Stimulated activated CD8-positive, alpha-beta memory T cell treated with anti-CD3 and anti-CD28 coated beads, Interleukin-4, amount 100 ng/mL, for 1 hour (primary cell): ENCODE results near the gene NLRC3.
A peak's percentile ranks its signal among the peaks of the same experiment; 100 is the strongest.
"Not testable (repeated sequence)": the region's sequence is repeated elsewhere in the genome, so short reads cannot be mapped to it uniquely, and the experiment has no call there.

Experiments used
- DNase-seq, 2 donors: peaks; one replicate each; pipeline ENCODE4 v3.0.0-alpha.2; 2020; ENCODE audit warnings: low read depth in 2 of 2, low spot score in 1 of 2

NLRC3 gene, protein sequence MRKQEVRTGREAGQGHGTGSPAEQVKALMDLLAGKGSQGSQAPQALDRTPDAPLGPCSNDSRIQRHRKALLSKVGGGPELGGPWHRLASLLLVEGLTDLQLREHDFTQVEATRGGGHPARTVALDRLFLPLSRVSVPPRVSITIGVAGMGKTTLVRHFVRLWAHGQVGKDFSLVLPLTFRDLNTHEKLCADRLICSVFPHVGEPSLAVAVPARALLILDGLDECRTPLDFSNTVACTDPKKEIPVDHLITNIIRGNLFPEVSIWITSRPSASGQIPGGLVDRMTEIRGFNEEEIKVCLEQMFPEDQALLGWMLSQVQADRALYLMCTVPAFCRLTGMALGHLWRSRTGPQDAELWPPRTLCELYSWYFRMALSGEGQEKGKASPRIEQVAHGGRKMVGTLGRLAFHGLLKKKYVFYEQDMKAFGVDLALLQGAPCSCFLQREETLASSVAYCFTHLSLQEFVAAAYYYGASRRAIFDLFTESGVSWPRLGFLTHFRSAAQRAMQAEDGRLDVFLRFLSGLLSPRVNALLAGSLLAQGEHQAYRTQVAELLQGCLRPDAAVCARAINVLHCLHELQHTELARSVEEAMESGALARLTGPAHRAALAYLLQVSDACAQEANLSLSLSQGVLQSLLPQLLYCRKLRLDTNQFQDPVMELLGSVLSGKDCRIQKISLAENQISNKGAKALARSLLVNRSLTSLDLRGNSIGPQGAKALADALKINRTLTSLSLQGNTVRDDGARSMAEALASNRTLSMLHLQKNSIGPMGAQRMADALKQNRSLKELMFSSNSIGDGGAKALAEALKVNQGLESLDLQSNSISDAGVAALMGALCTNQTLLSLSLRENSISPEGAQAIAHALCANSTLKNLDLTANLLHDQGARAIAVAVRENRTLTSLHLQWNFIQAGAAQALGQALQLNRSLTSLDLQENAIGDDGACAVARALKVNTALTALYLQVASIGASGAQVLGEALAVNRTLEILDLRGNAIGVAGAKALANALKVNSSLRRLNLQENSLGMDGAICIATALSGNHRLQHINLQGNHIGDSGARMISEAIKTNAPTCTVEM

DNA sequence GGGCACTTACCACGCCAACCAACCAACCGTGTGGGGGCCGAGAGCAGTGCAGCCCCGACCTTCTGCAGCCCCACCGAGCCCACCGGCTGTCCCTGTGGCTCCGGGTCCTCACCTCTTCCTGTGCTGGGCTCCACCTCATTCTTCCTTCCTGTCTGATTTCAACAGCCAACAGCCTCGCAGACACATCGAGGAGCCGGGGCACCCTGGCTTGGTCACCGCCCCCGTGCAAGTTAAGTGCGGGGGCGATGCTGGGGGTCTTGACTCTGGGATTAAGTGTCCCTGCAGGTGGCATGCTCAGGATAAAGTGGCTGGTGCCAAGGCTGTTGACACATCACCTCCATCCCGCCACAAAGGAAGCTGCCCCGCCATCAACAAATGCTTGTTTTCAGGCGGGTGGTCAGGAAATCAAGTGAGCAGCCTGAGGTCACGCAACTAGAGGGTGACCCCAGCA, at the start of gene NLRC3:
Gene NLRC3 (minus strand): TSS at position 102 of the 451 bp plus-strand sequence. CDS start 12,367 bp downstream, outside the sequence.
- no peak for DNase-seq

DNA sequence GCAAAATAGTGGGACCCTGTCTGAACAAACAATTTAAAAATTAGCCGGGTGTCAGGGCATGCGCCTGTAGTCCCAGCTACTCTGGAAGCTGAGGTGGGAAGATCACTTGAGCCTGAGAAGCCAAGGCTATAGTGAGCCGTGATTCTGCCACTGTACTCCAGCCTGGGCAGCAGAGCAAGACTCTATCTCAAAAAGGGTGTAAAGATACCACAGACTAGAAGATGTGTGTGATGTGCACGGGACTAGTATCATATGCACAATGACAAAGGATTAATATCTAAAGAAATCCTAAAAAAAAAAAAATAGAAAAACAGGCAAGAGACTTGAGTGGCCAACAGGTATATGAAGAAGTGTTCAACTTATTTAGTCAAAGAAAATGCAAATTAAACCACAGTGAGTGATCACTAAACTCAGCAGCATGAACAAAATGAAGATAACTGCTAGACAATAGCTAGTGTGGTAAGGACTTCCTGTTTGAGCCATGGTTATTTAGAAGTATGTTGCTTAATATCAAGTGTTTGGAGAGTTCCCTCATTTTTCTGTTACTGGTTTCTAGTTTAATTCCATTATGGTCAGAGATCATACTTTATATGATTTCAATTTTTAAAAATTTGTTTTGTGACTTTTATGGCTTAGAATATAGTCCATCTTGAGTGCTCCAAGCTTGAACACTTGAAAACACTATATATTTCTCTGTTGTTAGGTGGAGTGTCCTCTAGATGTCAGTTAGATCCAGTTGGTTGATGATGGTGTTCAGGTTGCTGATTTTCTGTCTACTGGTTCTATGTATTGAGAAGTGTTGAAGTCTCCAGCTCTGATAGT, 48.9 kb upstream of the NLRC3 start:
- no peak for DNase-seq

DNA sequence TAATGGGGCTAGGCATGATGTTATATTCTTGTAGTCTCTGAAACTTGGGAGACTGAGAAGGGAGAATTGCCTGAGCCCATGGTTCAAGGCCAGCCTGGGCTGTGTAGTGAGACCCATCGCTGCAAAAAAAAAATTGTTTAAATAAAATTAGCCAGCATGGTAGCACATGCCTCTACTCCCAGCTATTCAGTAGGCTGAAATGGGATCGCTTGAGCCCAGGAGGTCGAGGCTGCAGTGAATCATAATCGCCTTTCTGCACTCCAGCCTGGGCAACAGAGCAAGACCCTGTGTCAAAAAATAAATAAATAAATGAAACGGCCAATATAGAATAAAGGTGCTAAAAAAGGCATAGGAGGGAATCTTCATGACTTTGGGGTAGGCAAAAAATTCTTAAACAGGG, 48.1 kb upstream of the NLRC3 start:
- no peak for DNase-seq

DNA sequence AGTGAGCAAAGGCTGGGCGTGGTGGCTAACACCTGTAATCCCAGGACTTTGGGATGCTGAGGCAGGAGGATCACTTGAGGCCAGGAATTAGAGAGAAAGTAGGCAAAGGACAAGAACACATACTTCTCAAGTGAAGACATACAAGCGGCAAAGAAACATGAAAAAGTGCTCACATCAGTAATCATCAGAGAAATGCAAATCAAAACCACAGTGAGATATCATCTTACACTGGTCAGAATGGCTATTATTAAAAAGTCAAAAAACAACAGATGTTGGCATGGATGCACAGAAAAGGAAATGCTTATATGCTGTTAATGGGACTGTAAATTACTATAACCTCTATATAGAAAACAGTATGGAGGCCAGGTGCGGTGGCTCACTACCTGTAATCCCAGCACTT, 46.4 kb upstream of the NLRC3 start:
- no peak for DNase-seq

DNA sequence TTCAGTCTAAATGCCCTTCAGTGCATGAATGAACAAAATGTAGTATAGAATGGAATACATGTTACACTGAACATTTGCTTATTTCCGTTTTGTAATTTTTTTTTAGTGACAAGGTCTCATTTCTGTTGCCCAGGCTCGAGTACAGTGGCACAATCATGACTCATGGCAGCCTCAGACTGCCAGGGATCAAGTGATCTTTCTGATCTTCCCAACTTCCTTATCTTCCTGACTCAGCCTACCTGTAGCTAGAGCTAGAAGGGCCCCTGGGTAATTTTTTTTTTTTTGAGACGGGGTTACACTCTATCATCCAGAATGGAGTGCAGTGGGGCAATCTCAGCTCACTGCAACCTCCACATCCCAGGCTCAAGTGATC, 41.6 kb upstream of the NLRC3 start:
- no peak for DNase-seq

DNA sequence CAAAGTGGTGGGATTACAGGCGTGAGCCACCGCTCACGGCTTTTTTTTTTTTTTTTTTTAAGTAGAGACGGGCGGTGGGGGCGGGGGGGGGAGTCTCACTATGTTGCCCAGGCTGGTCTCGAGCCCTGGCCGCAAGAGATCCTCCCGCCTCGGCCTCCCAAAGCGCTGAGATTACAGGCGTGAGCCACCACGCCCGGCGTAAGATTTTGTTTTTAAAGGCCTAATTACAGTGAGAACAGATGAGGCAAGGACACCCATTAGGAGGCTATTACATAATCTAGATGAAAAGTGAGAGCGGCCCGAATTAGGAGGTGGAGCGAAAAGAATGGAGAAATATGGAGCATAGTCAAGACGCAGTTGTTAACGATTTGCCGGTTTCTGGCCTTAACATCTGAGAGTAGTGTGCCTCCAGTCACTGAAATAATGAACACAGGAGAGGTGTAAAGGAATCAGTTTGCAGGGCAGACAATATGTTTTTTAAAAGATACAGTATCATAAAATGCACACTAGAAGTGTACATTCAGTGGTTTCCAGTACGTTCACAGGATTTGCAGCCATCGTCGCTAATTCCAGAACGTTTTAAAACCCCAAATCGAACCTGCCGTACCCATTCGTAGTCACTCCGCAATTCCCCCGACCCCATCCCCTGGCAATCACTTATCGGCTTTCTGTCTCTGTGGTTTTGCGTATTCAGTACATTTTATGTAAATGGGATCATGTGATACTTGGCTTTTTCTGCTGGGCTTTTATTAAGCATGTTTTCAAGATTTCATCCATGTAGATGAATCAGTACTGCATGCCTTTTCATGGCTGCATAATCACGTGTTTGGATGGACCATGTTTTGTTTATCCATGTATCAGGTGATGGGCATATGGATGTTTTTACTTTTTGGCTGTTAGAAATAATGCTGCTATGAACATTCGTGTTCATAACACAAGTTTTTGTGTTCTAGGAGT, 35.6 kb upstream of the NLRC3 start:
- no peak for DNase-seq

DNA sequence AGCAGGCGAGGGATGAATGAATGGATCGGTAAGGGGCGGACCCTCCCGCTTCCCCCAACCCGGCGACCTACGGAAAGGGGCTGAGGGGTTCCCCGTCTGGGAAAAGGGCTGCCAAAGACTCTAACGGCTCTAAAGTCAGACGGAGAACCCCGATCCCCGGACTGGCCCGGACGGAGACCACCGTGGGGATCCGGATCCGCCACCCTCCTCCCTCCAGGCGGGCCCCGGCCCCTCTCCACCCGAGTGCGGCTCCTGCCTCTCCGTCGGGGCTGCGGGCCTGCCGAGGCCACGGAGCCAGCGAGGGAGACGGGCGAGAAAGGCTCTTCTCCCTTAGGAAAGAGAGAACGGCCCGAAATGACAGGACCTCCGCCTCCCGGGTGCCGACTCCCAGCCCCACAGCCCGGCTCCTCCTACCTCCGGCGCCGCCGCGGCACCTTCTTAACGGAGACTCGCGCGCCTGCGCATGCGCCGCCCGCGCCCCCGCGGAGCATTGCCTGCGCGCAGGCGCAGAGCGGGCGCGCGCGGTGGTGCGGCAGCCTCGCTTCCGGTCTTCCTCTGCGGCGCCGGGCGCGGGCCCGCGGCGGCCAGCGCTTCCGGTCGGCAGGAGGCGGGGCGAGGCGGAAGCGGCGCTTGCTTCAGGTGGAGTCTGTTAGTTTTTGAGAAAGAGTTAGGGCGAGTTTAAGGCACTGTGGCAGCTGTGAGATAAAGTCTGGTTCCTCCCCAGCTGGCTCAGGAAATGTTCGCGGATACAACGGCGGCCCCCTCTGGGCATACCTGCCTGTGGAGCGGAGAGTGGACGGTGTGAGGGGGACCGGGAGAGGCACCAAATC, 34.2 kb upstream of the NLRC3 start, which contains the start of gene SLX4:
Gene SLX4 (minus strand): TSS at position 461 of the 830 bp plus-strand sequence. CDS start 2,642 bp downstream, outside the sequence.
- DNase-seq, result peak; percentile 75 to 84

DNA sequence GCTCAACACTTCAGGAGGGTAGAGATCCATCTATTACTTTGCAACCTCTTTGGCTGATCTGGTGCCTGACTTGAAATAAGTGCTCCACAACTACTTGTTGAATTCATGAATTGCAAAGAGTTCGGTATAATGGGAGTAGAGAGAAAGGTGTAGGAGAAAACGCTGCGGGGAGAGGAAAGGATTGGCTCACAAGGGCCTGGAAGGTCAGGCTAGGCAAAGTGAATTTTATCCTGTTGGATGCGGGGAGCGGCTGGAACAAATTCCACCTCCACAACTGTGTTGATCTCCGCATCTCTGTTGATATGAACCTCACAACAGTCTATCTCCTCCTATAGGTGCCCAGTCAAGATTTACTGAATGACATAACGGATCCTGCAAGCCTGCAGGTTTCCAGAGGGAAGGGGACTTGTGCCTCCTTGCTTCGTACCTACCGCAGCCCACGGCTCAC, 33.5 kb upstream of the NLRC3 start:
- DNase-seq, result no peak

DNA sequence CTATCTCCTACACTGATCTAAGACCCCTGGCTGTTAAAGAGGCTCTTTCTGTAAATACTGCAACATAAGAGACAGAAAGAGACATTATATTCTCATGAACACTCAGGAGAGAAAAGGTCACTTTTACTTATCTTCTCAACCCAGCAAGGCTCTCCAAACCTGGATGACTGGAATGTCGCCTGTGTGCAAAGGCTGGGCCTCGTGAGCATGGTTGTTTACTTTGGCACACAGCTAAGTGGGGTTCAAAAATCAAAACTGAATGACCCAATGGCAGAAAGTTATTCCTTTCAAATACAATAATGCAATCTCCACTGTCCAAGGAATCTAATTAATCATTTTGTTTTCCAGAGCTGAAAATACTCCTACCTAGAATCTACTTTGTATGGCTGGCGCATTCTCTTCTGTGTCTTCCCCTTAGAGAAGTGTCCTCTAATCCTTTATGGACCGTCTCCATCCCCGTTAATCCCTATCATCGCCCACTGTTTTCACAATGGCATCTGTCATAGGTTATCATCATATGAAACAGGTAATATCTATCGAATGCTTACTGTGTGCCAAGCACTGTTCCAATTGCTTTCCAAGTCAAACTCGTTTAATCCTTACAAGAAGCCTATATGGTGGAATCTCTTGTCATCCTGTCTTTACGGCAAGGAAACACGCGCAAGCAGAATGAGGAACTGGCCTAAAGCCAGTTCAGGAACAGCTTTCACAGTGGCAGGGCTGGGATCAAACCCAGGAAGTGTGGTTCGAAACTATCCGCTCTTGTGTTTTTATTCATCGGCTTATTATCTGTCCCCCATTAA, 32.9 kb upstream of the NLRC3 start:
- no peak for DNase-seq

DNA sequence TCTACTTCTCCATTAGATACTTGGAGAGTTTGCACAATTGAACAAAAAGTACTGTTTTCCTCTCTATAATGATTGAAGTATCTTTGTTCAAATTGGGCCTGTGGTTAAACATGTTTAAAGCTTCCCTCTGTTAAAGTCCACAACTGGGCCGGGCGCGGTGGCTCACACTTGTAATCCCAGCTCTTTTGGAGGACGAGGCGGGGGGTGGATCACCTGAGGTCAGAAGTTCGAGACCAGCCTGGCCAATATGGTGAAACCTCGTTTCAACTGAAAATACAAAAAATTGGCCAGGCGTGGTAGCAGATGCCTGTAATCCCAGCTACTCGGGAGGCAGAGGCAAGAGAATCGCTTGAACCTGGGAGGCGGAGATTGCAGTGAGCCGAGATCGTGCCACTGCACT, 31.8 kb upstream of the NLRC3 start:
- DNase-seq, result not testable (repeated sequence)

DNA sequence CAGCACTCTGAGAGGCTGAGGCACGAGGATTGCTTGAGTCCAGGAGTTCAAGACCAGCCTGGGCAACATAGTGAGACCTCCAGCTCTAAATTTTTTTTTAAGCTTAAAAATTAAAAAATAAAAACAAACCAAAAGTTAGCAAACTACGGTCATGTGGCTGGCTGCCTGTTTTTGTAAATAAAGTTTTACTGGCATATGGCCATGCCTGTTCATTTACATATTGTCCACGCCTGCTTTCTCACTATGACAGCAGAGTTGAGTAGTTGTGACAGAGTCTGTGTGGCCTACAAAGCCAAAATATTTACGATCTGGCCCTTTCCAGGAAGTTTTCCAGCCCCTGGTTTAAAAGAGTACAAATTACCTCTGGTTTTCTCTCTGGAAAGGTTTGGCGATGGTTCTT, 30.9 kb upstream of the NLRC3 start:
- no peak for DNase-seq

DNA sequence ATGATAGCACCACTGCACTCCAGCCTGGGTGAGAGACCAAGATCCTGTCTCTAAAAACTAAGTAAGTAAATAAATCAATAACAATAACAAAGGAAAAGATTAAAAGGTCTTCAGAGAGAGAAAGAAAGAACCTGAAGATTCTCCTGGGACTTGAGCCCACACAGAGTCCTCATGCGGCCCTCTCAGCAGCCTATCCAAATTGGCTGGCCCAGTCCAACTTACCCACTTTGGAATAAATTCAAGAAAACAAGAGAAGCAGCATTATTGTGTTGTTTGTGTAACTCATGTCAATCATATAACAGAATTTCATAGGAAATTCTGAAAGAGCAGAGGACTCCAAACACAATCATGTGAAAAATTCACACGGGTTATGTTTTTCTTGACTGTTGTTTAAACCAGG, 30.4 kb upstream of the NLRC3 start:
- no peak for DNase-seq

DNA sequence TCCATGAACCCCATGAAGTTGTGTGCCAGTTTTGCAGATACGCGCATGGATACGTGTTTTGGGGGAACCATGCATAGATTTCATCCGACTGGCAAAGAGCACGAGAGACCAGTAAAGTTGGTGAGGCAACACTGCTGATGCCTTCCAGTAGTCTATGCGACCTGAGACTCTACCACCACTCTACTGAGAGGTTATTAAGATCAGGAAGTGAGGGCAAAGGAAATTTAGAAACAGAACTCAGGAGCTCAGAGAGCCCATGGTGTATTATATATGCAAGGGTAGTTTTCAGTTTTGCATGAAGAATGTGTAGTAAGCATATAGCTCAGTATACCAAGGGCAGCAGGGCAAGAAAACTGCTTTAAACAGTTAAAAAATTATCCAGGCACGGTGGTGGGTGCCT, 30.0 kb upstream of the NLRC3 start:
- DNase-seq, result no peak

DNA sequence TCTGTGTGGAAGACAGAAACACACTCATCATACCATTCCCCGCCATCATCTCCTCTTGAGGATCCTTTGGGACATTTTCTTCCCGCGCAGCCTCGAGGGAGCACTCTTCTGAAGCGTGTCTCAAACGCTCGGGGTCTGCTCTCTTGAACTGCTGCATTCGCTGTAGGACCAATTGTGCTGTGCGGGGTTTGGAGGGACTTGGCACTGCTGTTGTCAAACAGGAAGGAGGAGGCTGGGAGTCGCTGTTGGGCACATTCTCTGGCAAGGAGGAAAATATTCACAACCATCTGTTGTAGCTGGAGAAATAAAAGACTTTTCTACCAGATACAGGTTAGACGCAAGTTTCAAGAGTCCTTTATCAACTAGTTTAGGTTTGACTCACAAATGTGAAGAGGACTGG, 29.2 kb upstream of the NLRC3 start:
- DNase-seq, result no peak

DNA sequence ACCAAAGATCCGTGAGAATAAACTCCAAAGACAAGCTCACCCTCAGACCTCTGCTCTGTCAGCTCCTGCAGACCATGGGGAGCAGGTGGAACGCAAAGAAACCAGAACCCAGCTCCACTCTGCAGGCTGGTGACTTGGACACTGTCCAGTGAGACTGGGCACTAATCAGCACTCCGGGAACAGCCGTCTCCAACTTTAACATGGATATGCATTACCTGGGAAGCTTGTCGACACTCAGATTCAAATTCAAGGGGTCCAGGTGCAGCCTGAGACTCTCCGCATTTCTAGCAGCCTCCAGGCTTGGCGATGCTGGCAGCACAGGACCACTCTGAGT, 25.1 kb upstream of the NLRC3 start:
- no peak for DNase-seq

DNA sequence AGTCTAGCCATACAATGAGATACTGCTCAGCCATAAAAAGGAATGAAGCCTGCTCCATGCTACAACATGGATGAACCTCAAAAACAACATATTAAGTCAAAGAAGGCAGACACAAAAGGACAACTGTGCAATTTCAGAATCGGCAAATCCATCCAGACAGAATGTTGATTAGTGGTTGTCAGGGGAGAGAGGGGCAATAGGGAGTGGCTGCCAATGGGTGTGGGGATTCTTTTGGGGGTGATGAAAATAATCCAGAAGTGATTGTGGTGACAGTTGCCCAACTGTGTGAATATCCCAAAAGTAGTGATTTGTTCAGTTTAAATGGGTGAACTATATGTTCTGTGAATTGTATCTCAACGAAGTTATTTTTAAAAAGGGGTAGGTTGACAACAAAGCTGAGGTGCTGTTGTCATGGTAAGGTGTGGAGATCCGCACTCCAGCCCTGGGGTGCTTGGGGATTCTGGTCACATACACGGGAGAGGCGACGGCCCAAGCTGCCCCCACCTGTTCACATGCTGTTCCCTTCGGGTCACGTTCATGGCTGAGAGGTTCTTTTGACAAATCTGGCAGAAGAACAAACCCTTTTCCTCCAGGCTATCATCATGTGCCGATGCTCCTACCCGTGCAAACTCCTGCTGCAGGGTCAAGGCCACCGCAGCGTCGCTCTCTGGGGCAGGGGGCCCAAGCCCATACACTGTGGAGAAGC, 24.6 kb upstream of the NLRC3 start:
- no peak for DNase-seq

DNA sequence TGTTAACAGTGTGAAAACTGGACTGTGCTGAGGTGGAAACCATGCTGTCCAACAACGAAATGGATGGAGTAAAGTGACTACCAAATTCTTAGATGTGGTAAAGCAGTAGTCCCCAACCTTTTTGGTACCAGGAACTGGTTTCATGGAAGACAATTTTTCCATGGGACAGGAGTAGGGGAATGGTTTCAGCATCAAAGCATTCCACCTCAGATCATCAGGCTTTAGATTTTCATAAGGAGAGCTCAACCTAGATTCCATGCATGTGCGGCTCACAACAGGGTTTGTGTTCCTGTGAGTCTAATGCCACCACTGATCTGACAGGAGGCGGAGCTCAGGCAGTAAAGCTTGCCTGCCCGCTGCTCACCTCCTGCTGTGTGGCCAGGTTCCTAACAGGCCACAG, 22.7 kb upstream of the NLRC3 start:
- no peak for DNase-seq
